ENCODE data around the gene ARHGAP15.

ARHGAP15 gene

DNA sequence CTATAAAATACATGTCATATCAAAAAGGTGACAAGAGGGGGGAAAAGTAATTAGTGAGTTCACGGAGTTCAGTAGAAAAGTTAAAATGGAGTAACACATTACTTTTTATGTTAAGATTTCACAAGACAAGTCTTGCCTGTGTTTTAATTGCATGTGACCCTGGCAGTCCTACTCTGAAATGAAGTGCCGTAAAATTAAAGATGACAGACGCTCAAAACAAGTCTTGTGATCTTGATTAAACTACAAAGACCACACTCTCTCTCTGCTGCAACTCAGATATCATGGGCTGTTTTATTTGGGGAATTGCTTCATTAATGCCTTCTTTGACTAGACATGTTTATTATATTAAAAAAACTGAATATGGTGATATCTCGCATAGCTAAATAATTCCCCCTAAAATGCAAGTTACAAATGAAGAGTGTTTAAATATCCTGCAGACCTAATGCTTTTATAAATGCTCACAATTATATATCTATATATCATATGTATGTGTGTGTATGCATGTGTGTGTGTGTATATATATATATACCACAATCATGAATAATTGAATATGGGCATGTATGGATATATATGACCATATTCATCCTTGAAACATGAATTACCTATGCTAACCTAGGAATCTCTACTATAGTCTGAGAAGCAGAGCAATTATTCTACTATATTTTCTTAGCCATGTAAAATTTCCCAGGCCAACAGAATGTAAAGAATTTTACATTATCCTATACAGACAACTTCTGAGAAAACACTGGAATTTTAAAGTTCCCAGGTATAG, 647.5 kb downstream of the ARHGAP15 start:
- Histone ChIP-seq H3K23ac (ENCODE audit: low read length) (no peak overlapping the region), H3K36me3 (ENCODE audit: control insufficient read depth in 1 of 2, insufficient read depth in 2 of 2, low read length in 2 of 2) (no peaks in the 10 kb centered on the region), H2AK5ac (ENCODE audit: low read length) (no peak overlapping the region), H2AFZ (ENCODE audit: insufficient read depth, low read length, poor library complexity) (no peak overlapping the region), H3K18ac (ENCODE audit: low read length) (no peak overlapping the region), H3K4me1 (ENCODE audit: control insufficient read depth in 1 of 2, insufficient read depth in 2 of 2, low read length in 2 of 2) (no peaks in the 10 kb centered on the region), H2BK12ac (ENCODE audit: low read length) (no peak overlapping the region), H3K79me2 (ENCODE audit: control insufficient read depth, insufficient read depth, low read length, poor library complexity) (no peaks in the 10 kb centered on the region), H3K9me3 (ENCODE audit: insufficient read depth, low read depth, low read length) (no peaks in the 10 kb centered on the region), H3K4ac (ENCODE audit: low read depth, low read length) (no peak overlapping the region), H4K12ac (ENCODE audit: low read depth, low read length) (no peak overlapping the region), H3K9ac (ENCODE audit: low read length) (no peak overlapping the region), H3K27ac (ENCODE audit: low read depth, low read length) (no peak overlapping the region), H2BK5ac (ENCODE audit: low read depth, low read length, poor library complexity) (no peak overlapping the region), H4K8ac (ENCODE audit: low read depth, low read length) (no peak overlapping the region), H3K4me3 (ENCODE audit: low read depth, low read length) (no peak overlapping the region), H3K14ac (ENCODE audit: low read length) (no peak overlapping the region), H3K79me1 (ENCODE audit: low read length) (no peaks in the 10 kb centered on the region), H3K27me3 (ENCODE audit: insufficient read depth, low read length) (no peaks in the 10 kb centered on the region), H3K4me2 (ENCODE audit: low read length) (no peak overlapping the region), H2BK120ac (ENCODE audit: insufficient read depth, low read length, poor library complexity) (no peak overlapping the region), H4K91ac (ENCODE audit: low read depth, low read length) (no peak overlapping the region)
- no CpG with 5 or more reads among the region's 4 CpGs for WGBS (ENCODE audit: extremely low coverage, insufficient coverage, insufficient read length)
- DNase-seq, result no peak

DNA sequence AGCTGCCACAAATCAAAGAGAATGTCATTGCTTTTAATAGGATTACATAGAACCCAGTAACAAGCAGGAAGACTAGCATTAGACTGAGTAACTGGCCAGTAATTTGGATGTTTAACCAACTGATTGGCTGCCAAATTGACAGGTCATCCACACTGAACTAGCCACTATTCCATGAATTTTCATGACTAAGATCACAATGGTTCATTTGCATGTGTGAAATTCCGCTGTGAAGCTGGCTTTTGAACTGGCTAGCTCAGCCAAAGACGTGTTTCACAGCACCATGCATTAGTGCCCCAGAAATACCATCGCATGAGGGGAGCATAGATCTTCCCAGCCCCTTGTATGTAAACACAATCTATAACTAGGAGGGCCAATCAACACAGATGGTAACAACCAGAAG, 649.8 kb downstream of the ARHGAP15 start:
- Histone ChIP-seq H3K4ac (ENCODE audit: low read depth, low read length) (no peak overlapping the region), H3K18ac (ENCODE audit: low read length) (no peak overlapping the region), H3K4me3 (ENCODE audit: low read depth, low read length) (no peak overlapping the region), H3K4me1 (ENCODE audit: control insufficient read depth in 1 of 2, insufficient read depth in 2 of 2, low read length in 2 of 2) (no peaks in the 10 kb centered on the region), H4K8ac (ENCODE audit: low read depth, low read length) (no peak overlapping the region), H2AFZ (ENCODE audit: insufficient read depth, low read length, poor library complexity) (no peak overlapping the region), H3K9ac (ENCODE audit: low read length) (no peak overlapping the region), H3K79me2 (ENCODE audit: control insufficient read depth, insufficient read depth, low read length, poor library complexity) (no peaks in the 10 kb centered on the region), H4K91ac (ENCODE audit: low read depth, low read length) (no peak overlapping the region), H2BK5ac (ENCODE audit: low read depth, low read length, poor library complexity) (no peak overlapping the region), H3K79me1 (ENCODE audit: low read length) (no peaks in the 10 kb centered on the region), H3K27me3 (ENCODE audit: insufficient read depth, low read length) (no peaks in the 10 kb centered on the region), H3K4me2 (ENCODE audit: low read length) (no peak overlapping the region), H2BK120ac (ENCODE audit: insufficient read depth, low read length, poor library complexity) (no peak overlapping the region), H2BK12ac (ENCODE audit: low read length) (no peak overlapping the region), H3K14ac (ENCODE audit: low read length) (no peak overlapping the region), H3K36me3 (ENCODE audit: control insufficient read depth in 1 of 2, insufficient read depth in 2 of 2, low read length in 2 of 2) (no peaks in the 10 kb centered on the region), H2AK5ac (ENCODE audit: low read length) (no peak overlapping the region), H3K23ac (ENCODE audit: low read length) (no peak overlapping the region), H4K12ac (ENCODE audit: low read depth, low read length) (no peak overlapping the region), H3K9me3 (ENCODE audit: insufficient read depth, low read depth, low read length) (no peaks in the 10 kb centered on the region), H3K27ac (ENCODE audit: low read depth, low read length) (no peak overlapping the region)
- WGBS (ENCODE audit: extremely low coverage, insufficient coverage, insufficient read length), result no CpG with 5 or more reads among the region's 3 CpGs
- DNase-seq, result peak; percentile 46 to 64

DNA sequence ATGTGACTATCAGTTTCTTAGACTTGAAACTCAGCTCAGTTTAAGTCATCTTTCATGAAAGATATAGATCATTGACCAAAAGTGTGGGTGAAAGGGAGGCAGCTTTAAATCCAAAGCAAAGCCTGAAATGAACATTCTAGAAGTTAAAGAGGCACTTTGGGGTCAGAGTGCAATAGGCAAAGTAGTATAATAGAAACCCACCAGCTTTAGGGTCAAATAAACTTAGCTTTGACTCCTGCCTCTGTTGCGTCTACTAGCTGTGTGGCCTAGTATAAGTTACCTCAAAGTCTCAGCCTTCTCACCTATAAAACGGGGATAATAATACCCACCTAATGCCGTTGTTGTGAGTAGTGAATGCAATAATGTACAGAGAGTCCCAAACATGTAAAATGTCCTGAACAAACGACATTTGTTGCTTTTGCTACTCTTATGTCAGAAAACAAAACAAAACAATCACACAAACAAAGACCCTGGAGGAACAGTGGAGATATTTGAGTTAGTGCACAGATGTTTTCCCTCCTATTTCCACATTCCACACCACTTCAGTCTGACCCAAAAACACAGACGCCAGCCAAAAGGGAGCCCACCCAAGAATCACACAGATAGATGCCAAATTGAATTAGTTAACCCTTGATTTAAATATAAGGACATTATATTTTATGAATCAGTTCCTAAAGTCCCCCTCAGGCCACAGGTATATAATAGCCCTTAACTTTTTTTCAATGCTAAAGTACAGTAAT, 657.0 kb downstream of the ARHGAP15 start:
- no peak overlapping the region for H3K14ac ChIP-seq (ENCODE audit: low read length)

DNA sequence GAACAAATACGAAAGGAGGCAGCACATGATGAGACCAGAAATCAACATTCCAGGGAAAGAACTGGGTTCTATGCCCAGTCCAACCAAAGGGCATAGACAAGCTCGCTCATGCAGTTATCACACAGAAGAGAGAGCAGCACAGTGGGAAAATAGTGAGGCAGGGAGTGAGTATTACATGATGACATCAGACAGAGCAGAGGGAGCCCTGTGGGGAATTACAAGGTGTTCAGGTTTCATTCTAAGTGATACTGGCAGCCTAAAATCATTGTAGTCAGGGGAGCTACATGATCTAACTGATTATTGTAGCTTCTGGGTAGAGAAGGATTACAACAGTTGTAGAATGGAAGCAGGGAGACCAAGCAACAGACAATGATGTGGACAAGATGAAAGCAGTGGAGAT, 658.5 kb downstream of the ARHGAP15 start:
- no peak overlapping the region for H2AK5ac ChIP-seq (ENCODE audit: low read length)
- H3K4me3 ChIP-seq (ENCODE audit: low read depth, low read length), result no peak overlapping the region
- H3K9ac ChIP-seq (ENCODE audit: low read length), result no peak overlapping the region
- H2AFZ ChIP-seq (ENCODE audit: insufficient read depth, low read length, poor library complexity), result no peak overlapping the region
- no peaks in the 10 kb centered on the region for H3K9me3 ChIP-seq (ENCODE audit: insufficient read depth, low read depth, low read length)
- H3K79me2 ChIP-seq (ENCODE audit: control insufficient read depth, insufficient read depth, low read length, poor library complexity), result no peaks in the 10 kb centered on the region
- H4K8ac ChIP-seq (ENCODE audit: low read depth, low read length), result no peak overlapping the region
- no peak overlapping the region for H3K27ac ChIP-seq (ENCODE audit: low read depth, low read length)
- H3K18ac ChIP-seq (ENCODE audit: low read length), result no peak overlapping the region
- no peak overlapping the region for H4K91ac ChIP-seq (ENCODE audit: low read depth, low read length)
- no peak overlapping the region for H3K4ac ChIP-seq (ENCODE audit: low read depth, low read length)
- DNase-seq, result no peak
- H3K4me1 ChIP-seq (ENCODE audit: control insufficient read depth in 1 of 2, insufficient read depth in 2 of 2, low read length in 2 of 2), result no peaks in the 10 kb centered on the region
- WGBS (ENCODE audit: extremely low coverage, insufficient coverage, insufficient read length), result no CpG with 5 or more reads among the region's 2 CpGs
- H2BK120ac ChIP-seq (ENCODE audit: insufficient read depth, low read length, poor library complexity), result no peak overlapping the region
- H2BK5ac ChIP-seq (ENCODE audit: low read depth, low read length, poor library complexity), result no peak overlapping the region
- H3K79me1 ChIP-seq (ENCODE audit: low read length), result no peaks in the 10 kb centered on the region
- H3K36me3 ChIP-seq (ENCODE audit: control insufficient read depth in 1 of 2, insufficient read depth in 2 of 2, low read length in 2 of 2), result no peaks in the 10 kb centered on the region
- H2BK12ac ChIP-seq (ENCODE audit: low read length), result no peak overlapping the region
- no peak overlapping the region for H4K12ac ChIP-seq (ENCODE audit: low read depth, low read length)
- no peaks in the 10 kb centered on the region for H3K27me3 ChIP-seq (ENCODE audit: insufficient read depth, low read length)
- no peak overlapping the region for H3K4me2 ChIP-seq (ENCODE audit: low read length)
- H3K14ac ChIP-seq (ENCODE audit: low read length), result no peak overlapping the region
- no peak overlapping the region for H3K23ac ChIP-seq (ENCODE audit: low read length)

More for the DNA sequence above, 657.0 kb downstream of the ARHGAP15 start:
- Histone ChIP-seq H3K4ac (ENCODE audit: low read depth, low read length) (no peak overlapping the region), H4K12ac (ENCODE audit: low read depth, low read length) (no peak overlapping the region), H2AK5ac (ENCODE audit: low read length) (no peak overlapping the region), H3K9ac (ENCODE audit: low read length) (no peak overlapping the region), H2BK5ac (ENCODE audit: low read depth, low read length, poor library complexity) (no peak overlapping the region), H3K18ac (ENCODE audit: low read length) (no peak overlapping the region), H3K4me2 (ENCODE audit: low read length) (no peak overlapping the region), H3K27me3 (ENCODE audit: insufficient read depth, low read length) (no peaks in the 10 kb centered on the region), H2BK120ac (ENCODE audit: insufficient read depth, low read length, poor library complexity) (no peak overlapping the region), H3K23ac (ENCODE audit: low read length) (no peak overlapping the region), H3K79me2 (ENCODE audit: control insufficient read depth, insufficient read depth, low read length, poor library complexity) (no peaks in the 10 kb centered on the region), H4K91ac (ENCODE audit: low read depth, low read length) (no peak overlapping the region), H2AFZ (ENCODE audit: insufficient read depth, low read length, poor library complexity) (no peak overlapping the region), H2BK12ac (ENCODE audit: low read length) (no peak overlapping the region), H3K4me1 (ENCODE audit: control insufficient read depth in 1 of 2, insufficient read depth in 2 of 2, low read length in 2 of 2) (no peaks in the 10 kb centered on the region), H3K4me3 (ENCODE audit: low read depth, low read length) (no peak overlapping the region), H3K79me1 (ENCODE audit: low read length) (no peaks in the 10 kb centered on the region), H3K36me3 (ENCODE audit: control insufficient read depth in 1 of 2, insufficient read depth in 2 of 2, low read length in 2 of 2) (no peaks in the 10 kb centered on the region), H3K27ac (ENCODE audit: low read depth, low read length) (no peak overlapping the region), H3K9me3 (ENCODE audit: insufficient read depth, low read depth, low read length) (no peaks in the 10 kb centered on the region), H4K8ac (ENCODE audit: low read depth, low read length) (no peak overlapping the region)
- no CpG with 5 or more reads among the region's 5 CpGs for WGBS (ENCODE audit: extremely low coverage, insufficient coverage, insufficient read length)
- no peak for DNase-seq

Measured in trophoblast cell (in vitro differentiated cells and primary cell).